ENCODE measurements around the gene MLX.
"Not testable (repeated sequence)": the region's sequence is repeated elsewhere in the genome, so short reads cannot be mapped to it uniquely, and the experiment has no call there.

Gene MLX

DNA sequence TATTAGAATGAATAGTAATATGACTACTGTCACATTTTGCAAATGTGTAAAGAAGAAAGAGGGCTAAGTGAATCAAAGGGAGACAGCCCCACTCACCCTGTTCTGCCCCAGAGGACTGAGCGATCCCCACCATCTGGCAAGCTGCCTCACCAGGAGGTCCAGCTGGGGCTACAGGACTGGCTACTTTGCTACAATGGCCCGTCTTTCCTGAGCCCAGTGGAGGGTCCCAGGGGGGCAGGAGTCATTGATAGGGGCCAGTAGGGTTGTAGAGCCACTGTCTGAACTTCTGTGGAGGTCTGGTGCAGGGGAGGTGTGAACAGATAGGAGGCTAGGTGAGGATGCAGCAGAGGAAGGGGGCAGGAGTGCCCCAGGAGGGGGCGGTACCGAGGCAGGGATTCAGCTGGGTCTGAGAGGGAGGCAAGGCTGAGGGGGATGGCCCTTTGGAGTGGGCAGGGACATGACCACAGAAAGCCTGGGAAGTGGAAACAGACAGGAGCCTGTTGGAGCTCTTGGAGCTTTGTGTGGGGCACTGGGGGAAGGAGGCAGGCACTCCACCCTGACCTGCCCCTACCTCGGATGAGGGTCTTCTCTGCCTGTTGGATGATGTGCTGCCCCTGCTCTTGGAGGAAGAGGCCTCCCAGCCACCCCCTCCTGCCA, 10.8 kb upstream of the MLX start:
- not testable (repeated sequence) for DNase-seq

DNA sequence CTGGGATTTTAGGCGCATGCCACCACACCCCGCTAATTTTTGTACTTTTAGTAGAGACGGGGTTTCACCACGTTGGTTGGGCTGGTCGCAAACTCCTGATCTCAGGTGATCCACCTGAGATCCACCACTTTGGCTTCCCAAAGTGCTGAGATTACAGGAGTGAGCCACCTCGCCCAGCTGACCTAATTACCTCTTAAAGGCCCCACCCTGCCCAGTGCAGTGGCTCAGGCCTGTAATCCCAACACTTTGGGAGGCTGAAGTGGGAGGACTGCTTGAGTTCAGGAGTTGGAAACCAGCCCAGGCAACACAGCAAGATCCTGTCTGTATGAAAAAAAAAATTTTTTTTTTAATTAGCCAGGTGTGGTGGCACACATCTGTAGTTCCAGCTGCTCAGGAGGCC, 7.8 kb upstream of the MLX start:
- DNase-seq: no peak

DNA sequence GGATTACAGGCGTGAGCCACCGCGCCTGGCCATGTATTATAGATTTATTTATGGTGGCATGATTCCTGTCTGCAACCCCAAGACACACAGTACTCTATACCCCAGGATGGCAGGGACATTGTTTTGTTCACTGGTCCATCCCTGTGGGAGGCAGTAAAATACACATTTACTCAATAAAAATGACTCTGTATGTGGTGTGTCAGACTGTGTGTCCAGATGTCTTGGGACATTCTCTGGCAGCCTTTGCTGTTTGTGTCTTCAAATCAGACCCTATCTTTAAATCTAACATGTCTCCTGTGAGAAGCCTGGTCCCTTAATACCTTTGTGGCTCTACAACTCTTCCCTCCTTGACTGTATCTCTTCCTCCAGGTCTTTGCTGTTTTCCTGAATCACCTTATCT, 6.7 kb upstream of the MLX start:
- no peak for DNase-seq

DNA sequence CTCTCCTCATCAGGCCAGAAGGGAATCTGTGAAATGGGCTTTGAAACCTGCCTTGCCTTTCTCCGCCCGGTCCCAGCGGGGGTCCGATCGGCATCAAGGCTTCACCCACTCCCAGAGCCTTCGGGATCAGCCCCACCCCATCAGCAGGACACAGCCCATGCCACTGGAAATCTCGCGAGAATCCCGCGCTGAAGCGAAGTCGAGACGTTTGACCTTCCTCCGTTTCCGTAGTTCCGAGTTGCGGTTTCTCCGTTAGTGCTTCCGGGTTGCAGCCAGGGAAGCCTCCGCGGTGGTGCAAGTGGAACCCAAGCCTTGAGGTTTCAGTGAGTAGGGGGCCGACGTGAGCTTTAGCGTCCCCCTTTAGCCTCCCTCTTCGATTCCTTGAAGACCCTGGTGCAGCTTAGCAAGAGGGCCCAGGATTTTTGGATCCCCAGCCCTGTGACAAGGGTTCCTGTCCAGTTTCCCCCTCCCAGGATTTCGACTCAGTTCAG, 5.0 kb upstream of the MLX start, which contains the start of gene COASY:
TSS of gene COASY (plus strand) at position 252 of the 491 bp plus-strand sequence. CDS start 475 bp downstream, outside the sequence.
- peak; percentile 88 for DNase-seq

DNA sequence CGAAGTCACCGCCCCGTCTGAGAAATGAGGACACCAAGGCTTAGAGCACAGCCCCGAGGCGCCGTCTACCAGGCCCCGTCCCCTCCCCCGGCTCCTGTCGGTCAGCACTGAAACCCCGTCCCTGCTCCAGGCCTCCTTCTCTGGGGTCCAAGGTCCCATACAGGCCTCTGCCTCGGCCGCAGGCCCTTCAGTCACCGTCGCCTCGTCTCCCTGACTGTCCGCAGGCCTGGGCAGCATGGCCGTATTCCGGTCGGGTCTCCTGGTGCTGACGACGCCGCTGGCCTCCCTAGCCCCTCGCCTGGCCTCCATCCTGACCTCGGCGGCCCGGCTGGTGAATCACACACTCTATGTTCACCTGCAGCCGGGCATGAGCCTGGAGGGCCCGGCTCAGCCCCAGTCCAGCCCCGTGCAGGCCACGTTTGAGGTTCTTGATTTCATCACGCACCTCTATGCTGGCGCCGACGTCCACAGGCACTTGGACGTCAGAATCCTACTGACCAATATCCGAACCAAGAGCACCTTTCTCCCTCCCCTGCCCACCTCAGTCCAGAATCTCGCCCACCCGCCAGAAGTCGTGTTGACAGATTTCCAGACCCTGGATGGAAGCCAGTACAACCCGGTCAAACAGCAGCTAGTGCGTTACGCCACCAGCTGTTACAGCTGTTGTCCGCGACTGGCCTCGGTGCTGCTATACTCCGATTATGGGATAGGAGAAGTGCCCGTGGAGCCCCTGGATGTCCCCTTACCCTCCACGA, 4.3 kb upstream of the MLX start:
- DNase-seq: no peak

DNA sequence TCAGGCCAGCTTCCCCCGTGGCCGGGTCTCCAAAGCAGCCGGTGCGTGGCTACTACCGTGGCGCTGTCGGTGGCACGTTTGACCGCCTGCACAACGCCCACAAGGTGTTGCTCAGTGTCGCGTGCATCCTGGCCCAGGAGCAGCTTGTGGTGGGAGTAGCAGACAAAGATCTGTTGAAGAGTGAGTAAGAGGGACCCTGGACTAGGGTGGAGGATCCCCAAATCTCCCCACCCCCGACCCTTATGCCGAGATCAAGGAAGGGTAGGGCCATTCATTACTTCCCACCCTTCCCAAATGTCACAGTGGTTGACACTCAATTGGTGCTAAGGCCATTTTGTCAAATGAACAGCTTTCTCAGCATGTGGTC, 3.8 kb upstream of the MLX start:
- no peak for DNase-seq

DNA sequence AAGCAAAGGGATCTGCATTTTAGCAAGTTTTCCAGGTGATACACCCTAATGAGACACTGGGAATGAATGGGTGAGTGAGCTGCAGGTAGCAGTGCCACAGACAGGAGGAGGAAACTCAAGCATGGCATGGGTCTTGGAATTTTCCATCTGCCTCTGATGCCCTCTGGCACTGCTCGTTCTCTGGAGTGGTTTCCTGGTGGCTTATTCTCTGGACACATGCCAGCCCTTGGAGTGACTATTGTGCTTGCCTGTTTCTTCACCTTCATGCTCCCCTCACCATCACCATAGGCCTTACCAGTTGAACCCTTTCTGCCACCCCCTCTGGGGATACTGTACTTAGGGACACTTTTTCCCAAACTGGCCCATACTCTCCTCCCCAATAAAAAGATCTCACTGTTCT, 3.4 kb upstream of the MLX start:
- DNase-seq: no peak

DNA sequence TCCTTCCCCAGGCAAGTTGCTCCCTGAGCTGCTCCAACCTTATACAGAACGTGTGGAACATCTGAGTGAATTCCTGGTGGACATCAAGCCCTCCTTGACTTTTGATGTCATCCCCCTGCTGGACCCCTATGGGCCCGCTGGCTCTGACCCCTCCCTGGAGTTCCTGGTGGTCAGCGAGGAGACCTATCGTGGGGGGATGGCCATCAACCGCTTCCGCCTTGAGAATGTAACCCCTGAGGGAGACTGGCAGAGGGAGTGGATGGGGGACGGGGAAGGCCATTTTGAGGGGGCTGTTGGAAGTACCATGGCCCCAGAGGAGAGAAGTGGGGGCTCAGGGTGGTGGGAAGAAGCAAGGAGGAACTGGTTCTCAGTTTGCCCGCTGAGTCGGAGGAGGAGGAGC, 3.0 kb upstream of the MLX start:
- DNase-seq: no peak

DNA sequence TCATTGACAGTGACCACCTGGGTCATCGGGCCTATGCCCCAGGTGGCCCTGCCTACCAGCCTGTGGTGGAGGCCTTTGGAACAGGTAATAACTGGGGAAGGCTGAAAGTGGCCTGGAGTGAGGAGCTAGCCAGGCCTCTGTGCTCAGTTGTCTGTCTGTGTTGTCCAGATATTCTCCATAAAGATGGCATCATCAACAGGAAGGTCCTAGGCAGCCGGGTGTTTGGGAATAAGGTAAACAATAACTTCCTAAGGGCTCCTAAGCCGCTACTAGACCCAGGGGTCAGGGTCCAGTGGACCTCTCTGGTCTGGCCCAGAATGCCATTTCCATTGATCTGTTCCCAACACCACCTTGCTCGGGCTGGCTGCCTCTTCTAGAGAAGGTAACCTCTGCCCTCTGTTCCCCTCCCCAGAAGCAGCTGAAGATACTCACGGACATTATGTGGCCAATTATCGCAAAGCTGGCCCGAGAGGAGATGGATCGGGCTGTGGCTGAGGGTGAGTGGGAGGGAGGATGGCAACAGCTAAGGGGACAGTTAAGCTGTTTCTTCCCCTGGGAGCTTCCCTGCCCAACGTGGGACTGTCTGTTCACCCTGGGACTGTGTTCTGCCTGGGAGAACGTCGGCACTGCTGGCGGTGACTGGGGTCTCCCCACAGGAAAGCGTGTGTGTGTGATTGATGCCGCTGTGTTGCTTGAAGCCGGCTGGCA, 1.9 kb upstream of the MLX start:
- DNase-seq: no peak

DNA sequence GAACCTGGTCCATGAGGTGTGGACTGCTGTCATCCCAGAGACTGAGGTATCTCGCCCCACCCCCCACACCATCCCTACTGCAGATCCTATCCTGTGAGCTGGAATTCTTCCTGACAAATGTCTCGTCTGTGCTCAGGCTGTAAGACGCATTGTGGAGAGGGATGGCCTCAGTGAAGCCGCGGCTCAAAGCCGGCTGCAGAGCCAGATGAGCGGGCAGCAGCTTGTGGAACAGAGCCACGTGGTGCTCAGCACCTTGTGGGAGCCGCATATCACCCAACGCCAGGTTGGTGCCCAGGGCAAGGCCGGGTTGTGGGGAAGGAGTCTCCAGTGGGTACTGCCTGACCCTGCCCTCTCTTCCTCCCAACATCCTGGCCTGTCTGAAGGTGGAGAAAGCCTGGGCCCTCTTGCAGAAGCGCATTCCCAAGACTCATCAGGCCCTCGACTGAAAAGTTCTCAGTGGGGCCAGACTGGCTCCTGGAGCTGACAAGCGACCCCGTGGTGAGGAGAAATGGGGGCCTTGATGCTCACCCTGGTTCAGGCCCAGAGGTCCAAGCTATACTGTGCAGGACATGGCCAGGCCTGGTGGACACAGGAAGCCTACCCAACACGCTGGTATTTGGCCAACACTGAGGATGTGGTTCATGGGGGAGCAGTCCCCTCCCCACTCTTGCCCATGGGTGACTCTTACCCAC, 1.2 kb upstream of the MLX start:
- DNase-seq: no peak

DNA sequence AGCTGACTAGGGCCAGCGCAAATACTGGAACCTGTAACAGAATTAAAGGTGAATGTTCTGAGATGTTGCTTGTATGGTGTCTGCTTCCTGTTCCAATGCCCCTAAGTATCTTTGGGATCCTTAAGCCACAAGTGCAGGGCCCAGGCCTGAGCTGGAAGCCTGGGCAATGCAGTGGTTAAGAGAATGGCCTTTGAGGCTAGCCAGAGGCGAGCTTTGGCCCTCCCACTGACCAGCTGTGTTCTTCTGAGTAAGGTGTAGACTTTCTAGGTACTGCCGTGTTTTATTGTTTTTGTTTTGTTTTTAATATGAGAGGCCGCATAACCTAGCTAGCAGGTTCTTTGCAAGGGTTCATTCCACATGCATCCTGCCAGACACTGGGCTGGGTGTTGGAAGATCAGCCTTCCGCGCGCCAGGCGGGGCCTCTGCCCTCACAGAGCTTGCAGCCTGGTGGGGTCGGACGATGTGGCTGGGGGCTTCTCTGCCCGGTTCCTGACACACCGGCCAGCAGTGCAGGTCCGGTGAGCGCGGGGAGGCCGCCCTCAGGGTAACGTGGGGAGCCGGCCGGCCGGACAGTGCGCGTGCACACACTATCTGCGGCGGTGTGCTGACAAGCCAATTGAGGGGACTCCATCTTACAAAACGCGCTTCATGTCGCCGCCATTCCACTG, 551 bp upstream of the MLX start:
- no peak for DNase-seq

DNA sequence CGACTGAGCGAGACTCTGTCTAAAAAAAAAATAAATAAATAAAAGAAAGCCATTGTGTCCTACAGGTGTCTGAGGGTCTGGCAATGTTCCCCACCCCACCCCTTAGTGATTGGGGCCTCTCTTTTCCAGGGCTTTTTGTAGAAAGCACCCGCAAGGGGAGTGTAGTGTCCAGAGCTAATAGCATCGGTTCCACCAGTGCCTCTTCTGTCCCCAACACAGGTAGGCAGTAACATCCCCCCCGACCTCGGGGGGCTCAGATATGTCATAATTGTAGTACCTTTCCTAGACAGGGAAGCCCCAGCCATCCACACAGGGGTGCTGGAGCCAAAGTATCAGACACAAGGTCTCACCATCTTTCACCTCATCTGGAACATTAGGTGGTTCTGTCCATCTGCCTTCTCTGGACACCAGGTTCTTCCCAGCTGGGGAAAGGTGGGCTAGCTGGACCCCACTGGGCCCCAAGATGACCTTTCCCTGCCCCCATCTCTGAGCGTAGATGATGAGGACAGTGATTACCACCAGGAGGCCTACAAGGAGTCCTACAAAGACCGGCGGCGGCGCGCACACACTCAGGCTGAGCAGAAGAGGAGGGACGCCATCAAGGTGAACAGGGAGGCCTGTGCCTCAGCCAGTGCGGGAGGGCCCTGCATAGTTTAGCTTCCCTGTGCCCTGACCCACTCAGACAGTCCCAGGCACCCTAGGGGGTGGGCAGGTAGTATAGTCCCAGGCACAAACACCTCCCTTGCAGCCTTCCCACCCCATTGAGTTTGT, 1.6 kb downstream of the MLX start:
- no peak for DNase-seq

DNA sequence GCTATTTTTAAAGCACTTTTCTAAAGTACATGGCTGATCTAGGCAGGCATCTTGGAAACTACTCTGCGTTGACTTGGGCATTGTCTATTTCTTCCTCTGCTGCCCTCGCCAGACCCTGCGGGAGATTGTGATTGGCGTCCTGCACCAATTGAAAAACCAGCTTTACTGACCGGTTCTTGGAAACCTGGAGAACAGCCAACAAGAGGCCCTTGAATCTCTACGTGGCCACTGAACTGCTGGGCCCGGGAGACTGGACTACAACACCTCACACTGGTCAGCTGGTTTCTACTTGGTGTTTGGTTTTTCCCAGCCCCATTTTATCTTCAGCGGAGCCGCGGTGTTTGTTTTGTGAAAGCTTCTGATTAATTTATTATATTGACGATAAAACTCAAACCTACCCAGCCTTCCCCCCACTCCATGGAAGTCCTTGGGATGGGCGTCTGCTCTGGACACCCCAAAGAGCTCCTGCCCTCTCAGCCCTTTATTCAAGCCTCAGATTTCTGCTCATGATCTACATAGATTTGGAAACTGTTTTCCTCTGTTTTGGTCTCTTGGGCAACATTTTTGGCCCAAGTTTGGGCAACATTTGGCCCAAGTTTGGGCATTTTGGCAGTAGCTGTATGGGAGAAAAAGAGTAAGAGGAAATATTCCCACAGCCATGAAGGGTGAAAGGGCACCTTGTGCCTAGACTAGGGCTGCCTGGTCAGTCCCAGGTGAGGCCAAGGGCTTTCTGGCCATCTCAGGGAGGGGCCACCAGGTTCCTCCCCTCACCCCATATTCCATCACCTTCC, 4.7 kb downstream of the MLX start:
- no peak for DNase-seq

DNA sequence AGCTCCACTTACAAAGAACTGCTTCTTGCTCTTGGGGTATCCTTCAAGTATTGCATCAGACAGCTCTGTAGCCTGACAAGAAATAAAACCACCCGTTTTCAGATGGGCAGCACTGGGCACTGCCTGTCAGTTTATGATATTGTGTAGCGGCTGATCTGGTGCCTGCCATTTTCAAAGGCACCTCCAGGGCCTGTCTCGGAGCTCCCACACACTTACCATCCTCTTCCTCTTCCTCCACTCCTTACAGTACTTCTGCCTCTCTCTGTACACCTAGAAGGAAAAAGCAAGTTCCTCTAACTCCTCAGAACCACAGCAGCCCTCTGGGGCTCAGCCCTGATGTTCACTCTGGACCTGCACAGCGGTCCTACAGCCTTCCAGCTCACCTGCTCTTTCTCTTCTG, 6.2 kb downstream of the MLX start:
- no peak for DNase-seq

DNA sequence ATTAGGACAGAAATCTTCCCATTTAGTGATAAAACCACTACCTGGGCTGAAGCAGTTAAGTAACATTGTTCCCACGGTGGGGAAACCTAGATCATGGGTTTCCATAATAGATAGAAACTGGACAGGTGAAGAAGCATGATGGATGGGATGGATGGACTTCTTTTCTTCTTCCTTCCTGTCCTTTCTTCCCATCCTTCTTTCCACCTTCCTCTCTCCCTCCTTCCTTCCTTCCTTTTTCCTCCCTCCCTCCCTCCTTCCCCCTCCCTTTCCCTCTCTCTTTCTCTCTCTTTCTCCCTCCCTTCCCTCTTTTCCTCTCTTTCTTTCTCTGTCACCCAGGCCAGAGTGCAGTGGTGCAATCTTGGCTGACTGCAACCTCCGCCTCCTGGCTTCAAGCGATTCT, 7.6 kb downstream of the MLX start:
- DNase-seq: no peak

DNA sequence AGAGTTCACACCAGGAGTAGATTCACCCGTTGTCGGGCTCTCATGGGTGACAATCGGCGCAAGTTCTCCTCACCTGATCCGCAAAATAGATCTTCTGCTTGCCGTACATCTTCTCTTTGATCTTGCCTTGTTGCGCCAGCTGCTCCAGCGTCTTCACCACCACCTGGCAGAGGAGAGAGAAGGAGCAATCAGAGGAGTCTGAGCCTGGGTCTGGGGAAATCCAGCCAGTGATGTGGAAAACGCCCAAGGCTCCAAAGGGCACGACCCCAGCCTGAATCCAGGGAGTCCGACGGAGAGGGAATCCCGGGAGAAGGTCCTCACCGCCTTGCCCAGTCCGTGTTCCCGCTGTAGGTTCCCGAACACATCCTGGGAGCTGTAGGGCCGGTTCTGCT, 10.2 kb downstream of the MLX start:
- DNase-seq: no peak

DNA sequence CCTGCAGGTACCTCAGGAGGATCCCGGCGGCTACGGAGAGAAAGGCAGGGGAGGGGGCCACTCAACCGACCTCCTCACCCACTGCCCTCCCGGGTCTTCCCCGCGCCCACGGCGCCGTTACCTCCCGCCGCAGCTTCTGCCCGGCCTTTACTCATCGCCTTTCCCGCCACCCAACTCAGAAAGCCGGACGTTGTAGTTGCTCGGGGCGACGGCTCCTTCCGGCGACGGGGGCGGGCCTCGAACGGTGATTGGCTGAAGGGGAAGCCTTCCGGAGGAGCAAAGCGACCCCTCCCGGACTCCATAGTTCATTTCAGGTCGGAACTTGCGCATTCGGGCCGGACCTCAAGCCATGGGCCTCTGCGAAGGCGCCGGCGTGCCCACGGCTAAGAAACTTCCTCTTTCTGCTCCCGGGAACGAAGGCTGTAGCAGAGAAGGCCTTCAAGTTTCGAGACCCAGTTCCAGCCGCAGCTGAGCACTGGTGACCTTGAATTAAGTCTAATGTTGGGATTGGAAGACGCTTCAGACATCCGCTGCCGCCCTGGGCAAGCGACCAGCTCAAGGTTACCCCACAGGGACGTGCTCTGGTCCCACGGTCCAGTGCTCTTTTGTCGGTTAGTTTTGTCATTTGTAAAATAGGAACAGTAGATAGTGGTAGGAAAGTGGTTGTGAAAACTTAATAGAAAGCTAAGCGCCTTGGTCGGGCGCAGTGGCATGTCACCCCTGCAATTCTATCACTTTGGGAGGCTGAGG, 10.8 kb downstream of the MLX start, which contains the start of gene PSMC3IP:
TSS of gene PSMC3IP (minus strand) at position 198 of the 750 bp plus-strand sequence. CDS start at position 155, 43 bp downstream.
- peak; percentile 93 for DNase-seq

DNA sequence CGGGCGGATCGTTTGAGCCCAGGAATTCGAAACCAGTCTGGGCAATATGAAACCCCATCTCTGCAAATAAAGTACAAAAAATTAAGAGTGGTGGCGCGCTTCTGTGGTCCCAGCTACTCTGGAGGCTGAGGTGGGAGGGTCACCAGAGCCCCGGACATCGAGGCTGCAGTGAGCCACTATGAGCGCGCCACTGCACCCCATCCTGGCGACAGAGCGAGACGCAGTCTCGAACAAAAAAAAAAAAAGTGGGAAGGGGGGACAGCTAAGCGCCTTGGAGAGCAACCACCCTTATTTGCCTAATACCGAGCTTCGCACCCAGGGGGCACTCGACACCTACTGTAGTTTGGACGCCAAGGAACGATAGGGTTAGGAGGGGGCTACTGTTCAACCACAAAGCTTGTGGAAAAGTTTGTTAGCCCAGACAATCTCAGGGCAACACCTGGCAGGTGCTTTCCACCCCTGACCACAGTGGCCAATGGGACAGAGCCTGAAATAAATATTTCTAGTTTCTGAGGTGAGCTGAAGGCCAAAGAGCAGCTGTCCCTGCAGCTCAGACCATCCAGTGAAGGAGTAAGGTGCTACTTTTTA, 11.5 kb downstream of the MLX start:
- DNase-seq: peak; percentile 51

DNA sequence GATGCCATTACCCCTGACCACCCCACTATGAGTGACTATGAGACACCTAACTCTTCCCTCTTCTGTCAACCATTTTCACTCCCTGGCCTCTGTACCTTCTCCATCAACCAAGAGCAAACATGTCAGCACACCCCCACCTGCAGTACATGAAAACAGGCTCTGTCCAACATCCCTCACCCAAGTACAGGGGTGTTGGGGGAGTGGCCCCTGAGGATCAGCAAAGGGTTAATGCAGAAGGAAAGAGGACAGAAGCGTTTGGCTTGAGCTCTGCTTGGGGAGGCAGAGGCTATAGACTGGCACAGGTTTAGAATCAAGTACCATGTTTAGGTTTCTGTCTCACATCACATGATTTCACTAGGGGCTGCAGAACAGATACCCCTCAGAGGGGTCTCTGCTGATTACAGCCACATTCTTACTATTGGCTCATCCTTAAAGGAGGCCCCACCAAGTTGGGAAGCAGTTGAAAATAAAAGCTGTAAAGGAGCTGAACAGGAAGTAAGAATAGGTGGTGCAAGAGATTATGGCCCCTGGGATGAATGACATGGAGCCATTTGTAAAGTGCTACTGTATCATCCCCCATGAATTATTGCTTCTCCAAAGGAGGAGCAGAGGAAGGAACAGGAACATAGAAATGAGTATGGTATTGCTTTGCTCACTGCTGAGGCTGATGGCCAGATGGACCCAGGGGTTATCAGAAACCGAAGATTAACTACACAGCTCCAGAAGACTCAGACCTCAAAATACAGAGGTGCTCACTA, 13.1 kb downstream of the MLX start:
- DNase-seq: no peak
